Measurements from ENCODE around the gene DGKI.

DGKI gene

DNA sequence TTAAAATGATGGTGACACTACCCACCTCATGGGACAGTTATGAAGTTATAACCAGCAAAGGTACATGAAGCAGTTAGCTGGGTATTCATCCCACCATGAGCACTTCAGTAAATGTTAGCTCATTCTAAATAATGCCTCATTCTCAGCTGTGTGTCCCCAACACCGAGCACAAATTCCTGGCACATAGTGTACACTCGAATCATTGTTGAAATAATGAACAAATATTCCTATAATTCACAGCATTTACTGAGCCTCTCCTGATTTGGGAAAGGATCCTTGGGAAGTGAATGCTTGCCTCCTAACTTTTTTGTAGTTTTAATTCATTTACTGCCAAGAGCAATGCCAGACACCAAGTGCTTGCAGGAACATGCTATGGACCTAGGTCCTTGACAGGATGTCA lies 235.2 kb downstream of the DGKI start:
- no peak for TF ChIP-seq CTCF (IDR thresholded peaks at IDR 0.05; ENCODE audit: borderline replicate concordance, control extremely low read depth, extremely low read depth, insufficient read depth, missing control alignments)
- no peak for DNase-seq (ENCODE audit: low spot score)
- in situ Hi-C loops (cut with MboI; ENCODE audit: low sequenced_read_pairs, unreplicated experiment) = no loop called here

DNA sequence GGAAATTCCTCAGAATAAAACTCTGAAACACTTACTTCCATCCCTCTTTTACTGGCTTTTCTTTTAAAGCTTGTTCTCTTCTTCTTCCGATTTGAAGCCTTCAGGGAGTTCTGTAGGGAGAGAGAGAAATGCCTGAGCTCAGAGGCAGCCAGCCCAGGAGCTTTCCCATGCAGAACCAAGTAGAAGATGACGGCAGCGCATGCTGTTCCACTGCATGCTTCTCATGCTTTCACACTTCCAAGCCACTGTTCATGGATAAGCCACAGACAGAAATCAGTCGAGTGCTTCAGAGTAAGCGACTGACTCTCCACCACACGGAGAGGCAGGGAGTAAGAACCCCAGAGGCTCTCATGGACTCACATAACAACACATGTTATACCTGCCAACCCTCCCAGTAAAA lies 237.3 kb downstream of the DGKI start:
- in situ Hi-C loops (cut with MboI; ENCODE audit: low sequenced_read_pairs, unreplicated experiment) = no loop called here
- DNase-seq (ENCODE audit: low spot score) = no peak
- no peak for TF ChIP-seq CTCF (IDR thresholded peaks at IDR 0.05; ENCODE audit: borderline replicate concordance, control extremely low read depth, extremely low read depth, insufficient read depth, missing control alignments)

DNA sequence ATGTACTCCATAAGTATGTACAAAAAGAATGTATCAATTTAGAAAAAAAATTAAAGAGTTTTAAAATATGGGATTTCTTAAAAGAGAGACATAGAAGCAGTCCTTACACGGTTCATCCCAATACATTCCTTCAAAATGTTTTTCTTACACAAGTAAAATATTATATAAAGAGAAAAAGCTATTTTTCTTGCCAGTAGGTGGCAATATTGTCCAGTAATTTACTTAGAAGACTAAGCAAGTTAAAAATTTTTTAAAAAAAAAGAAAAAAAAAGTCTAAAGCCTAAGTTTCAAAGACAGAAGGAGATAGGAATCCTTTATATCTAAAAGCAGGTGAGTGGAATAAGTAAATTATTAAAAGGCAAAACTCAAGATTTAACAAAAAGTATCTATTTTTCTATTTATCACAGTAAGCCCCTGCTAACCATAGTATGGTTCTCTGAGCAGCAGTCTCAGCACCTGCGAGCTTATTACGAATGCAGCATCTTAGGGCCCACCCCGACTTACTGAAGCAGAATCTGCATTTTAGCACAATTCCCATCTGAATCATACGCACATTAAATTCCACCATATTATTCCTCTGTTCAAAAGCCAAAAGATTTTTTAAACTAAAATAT lies 240.6 kb downstream of the DGKI start:
- in situ Hi-C loops (cut with MboI; ENCODE audit: low sequenced_read_pairs, unreplicated experiment) = no loop called here
- no peak for DNase-seq (ENCODE audit: low spot score)
- TF ChIP-seq CTCF (IDR thresholded peaks at IDR 0.05; ENCODE audit: borderline replicate concordance, control extremely low read depth, extremely low read depth, insufficient read depth, missing control alignments) = no peak

GRCh38 chr7:137603043-137603442 lies 243.7 kb downstream of the DGKI start:
- DNase-seq (ENCODE audit: low spot score) = no peak
- no peak for TF ChIP-seq CTCF (IDR thresholded peaks at IDR 0.05; ENCODE audit: borderline replicate concordance, control extremely low read depth, extremely low read depth, insufficient read depth, missing control alignments)
- in situ Hi-C loops (cut with MboI; ENCODE audit: low sequenced_read_pairs, unreplicated experiment) = no loop called here

DNA sequence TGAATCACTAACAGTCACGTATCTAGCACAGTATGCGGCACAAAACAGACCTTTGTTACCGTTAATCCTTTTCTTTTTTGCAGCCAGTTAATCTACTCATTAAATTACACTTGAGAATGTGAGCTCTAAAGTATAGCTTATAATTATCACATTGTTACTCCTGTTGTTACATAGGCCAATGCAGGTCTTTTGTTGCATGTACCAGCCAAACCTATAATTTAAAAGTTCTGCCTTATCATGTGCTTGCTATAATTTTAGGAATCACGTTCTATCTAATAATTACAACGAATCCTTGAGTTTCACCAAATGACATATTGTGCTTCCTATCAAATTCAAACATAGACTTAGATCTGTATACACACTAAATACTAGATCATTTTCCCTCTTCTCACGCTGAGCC lies 245.1 kb downstream of the DGKI start:
- in situ Hi-C loops (cut with MboI; ENCODE audit: low sequenced_read_pairs, unreplicated experiment) = no loop called here
- no peak for TF ChIP-seq CTCF (IDR thresholded peaks at IDR 0.05; ENCODE audit: borderline replicate concordance, control extremely low read depth, extremely low read depth, insufficient read depth, missing control alignments)
- DNase-seq (ENCODE audit: low spot score) = no peak

- TF ChIP-seq CTCF (IDR thresholded peaks at IDR 0.05; ENCODE audit: borderline replicate concordance, control extremely low read depth, extremely low read depth, insufficient read depth, missing control alignments) = no peak
- in situ Hi-C loops (cut with MboI; ENCODE audit: low sequenced_read_pairs, unreplicated experiment) = no loop called here
- DNase-seq (ENCODE audit: low spot score) = no peak
These were observed 248.9 kb downstream of the DGKI start for GRCh38 chr7:137597856-137598255.

Measured in GM13976 (cell line).